ENCODE measurements around the gene ARID4B. TPM values are rescaled to one million over a fixed set of nuclear protein-coding genes. Genes with fewer than 3 reads are reported as not detected.
"Not testable (repeated sequence)": the region's sequence is repeated elsewhere in the genome, so short reads cannot be mapped to it uniquely, and the experiment has no call there.

The ARID4B gene
- polyA plus RNA-seq, 2 of the 4 experiments (the other 2 are of a cell fraction), result 14.9 to 16.0 TPM

DNA sequence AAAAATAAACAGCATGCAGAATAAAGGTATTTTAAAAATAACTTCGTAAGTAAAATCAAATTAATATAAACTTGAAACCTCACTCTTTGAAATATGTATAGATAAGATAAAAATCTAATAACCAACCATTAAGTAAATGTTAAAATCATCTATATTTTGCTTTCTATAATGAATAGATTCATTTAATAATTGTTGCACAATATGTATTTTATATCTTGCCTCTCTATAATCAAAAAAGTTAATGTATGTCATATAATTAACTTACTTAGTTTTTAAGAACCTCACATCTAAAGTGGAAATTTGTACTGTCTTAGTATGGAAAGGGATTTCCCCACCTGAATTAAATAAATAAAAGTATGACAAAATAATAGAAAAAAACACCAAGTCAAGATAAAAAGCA lies 124.6 kb downstream of the ARID4B start:
- ChIA-PET CTCF (no interaction called here), POLR2A (no interaction called here)
- Histone ChIP-seq H3K4me2 (no peak overlapping the region), H3K27ac (no peak overlapping the region), H3K4me3 (no peak overlapping the region), H3K4me1 (no peaks in the 10 kb centered on the region), H3K9me3 (no peaks in the 10 kb centered on the region)
- FAIRE-seq (no peak), ATAC-seq (no peak), DNase-seq (ENCODE audit: low read depth in 1 of 2, low spot score in 1 of 2) (no peak)
- WGBS (ENCODE audit: missing lambda C conversion rate), result 93% methylated on average over 1 of the region's 1 CpG
- TF ChIP-seq TP53 (CRISPR knock-in tag; IDR thresholded peaks at IDR 0.05) (no peak), FOXS1 (CRISPR knock-in tag; IDR thresholded peaks at IDR 0.05) (no peak), ESRRA (IDR thresholded peaks at IDR 0.05; ENCODE audit: borderline replicate concordance, low read length) (no peak), ZFP36 (IDR thresholded peaks at IDR 0.05; ENCODE audit: borderline replicate concordance, partially characterized antibody) (no peak), GATA3 (IDR thresholded peaks at IDR 0.05; ENCODE audit: borderline replicate concordance) (no peak)

GRCh38 chr1:235202447-235202846 lies 125.5 kb downstream of the ARID4B start:
- CTCF ChIA-PET; H3K27ac ChIP-seq; H3K4me1 ChIP-seq; DNase-seq (ENCODE audit: low read depth in 1 of 2, low spot score in 1 of 2); ATAC-seq; H3K4me2 ChIP-seq; FAIRE-seq; H3K4me3 ChIP-seq; H3K9me3 ChIP-seq; POLR2A ChIA-PET: not testable (repeated sequence)
- WGBS (ENCODE audit: missing lambda C conversion rate), result 93% methylated on average over 5 of the region's 5 CpGs

GRCh38 chr1:235199441-235199840 lies 128.5 kb downstream of the ARID4B start:
- POLR2A ChIA-PET, result no interaction called here
- peak; percentile 14 to 28 for DNase-seq (ENCODE audit: low read depth in 1 of 2, low spot score in 1 of 2)
- ATAC-seq, result peak; percentile 59 to 71; a peak in 3 of 6 replicates
- 66% methylated on average over 6 of the region's 6 CpGs for WGBS (ENCODE audit: missing lambda C conversion rate)
- no peak overlapping the region for H3K4me3 ChIP-seq
- no peak for FAIRE-seq
- CTCF ChIA-PET, result no interaction called here
- no peak overlapping the region for H3K27ac ChIP-seq
- TF ChIP-seq FOXS1 (CRISPR knock-in tag; IDR thresholded peaks at IDR 0.05) (no peak), HOXA7 (CRISPR knock-in tag; IDR thresholded peaks at IDR 0.05) (no peak), CBX2 (IDR thresholded peaks at IDR 0.05; ENCODE audit: borderline replicate concordance, low read depth) (no peak), FOSL2 (IDR thresholded peaks at IDR 0.05) (no peak), FOSL2 (CRISPR knock-in tag; IDR thresholded peaks at IDR 0.05) (no peak), RAD21 (conservative IDR thresholded peaks at IDR 0.05 in 1 of 2, IDR thresholded peaks at IDR 0.05 in 1 of 2) (peak; percentile 27 to 50; a peak in 3 of 5 replicates), CTCF (IDR thresholded peaks at IDR 0.05) (peak; percentile 35; the same call in 2 of the 3 replicates), POLR2AphosphoS2 (conservative IDR thresholded peaks at IDR 0.05; ENCODE audit: low read length) (no peak), ZSCAN20 (CRISPR knock-in tag; IDR thresholded peaks at IDR 0.05) (no peak)
- TF ChIP-seq, protein P1, sequence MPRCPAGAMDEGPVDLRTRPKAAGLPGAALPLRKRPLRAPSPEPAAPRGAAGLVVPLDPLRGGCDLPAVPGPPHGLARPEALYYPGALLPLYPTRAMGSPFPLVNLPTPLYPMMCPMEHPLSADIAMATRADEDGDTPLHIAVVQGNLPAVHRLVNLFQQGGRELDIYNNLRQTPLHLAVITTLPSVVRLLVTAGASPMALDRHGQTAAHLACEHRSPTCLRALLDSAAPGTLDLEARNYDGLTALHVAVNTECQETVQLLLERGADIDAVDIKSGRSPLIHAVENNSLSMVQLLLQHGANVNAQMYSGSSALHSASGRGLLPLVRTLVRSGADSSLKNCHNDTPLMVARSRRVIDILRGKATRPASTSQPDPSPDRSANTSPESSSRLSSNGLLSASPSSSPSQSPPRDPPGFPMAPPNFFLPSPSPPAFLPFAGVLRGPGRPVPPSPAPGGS (IDR thresholded peaks at IDR 0.05), result no peak
- H3K9me3 ChIP-seq, result no peaks in the 10 kb centered on the region
- H3K4me1 ChIP-seq, result no peaks in the 10 kb centered on the region
- H3K4me2 ChIP-seq, result no peak overlapping the region

DNA sequence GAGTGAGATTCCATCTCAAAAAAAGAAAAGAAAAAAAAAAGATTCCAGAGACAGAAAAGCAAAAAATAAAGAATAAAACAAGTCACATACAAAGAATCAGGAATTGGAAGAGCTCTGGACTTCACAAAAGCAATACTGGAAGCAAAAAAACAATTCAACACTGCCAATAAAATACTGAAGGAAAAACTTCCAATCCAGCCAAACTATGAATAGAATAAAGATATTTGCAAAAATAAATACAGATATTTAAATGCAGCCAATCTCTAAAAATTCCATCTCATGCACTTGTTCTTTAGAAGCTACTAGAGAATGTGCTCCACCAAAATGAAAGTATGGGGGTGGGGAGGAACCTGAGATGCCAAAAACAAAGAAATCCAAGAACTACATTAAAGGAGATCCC lies 137.5 kb downstream of the ARID4B start:
- no peak overlapping the region for H3K4me2 ChIP-seq
- DNase-seq (ENCODE audit: low read depth in 1 of 2, low spot score in 1 of 2) (no peak), FAIRE-seq (no peak), ATAC-seq (no peak)
- H3K4me3 ChIP-seq, result no peak overlapping the region
- H3K4me1 ChIP-seq, result no peaks in the 10 kb centered on the region
- CTCF ChIA-PET, result interaction anchor here (0.6 to 2.3 kb wide), 2 partner anchors 9 to 46 kb away, joined by 3 to 6 read pairs; no protein-coding TSS in a partner anchor
- no peak for TF ChIP-seq POLR2AphosphoS2 (conservative IDR thresholded peaks at IDR 0.05; ENCODE audit: low read length)
- TF ChIP-seq, protein P2, sequence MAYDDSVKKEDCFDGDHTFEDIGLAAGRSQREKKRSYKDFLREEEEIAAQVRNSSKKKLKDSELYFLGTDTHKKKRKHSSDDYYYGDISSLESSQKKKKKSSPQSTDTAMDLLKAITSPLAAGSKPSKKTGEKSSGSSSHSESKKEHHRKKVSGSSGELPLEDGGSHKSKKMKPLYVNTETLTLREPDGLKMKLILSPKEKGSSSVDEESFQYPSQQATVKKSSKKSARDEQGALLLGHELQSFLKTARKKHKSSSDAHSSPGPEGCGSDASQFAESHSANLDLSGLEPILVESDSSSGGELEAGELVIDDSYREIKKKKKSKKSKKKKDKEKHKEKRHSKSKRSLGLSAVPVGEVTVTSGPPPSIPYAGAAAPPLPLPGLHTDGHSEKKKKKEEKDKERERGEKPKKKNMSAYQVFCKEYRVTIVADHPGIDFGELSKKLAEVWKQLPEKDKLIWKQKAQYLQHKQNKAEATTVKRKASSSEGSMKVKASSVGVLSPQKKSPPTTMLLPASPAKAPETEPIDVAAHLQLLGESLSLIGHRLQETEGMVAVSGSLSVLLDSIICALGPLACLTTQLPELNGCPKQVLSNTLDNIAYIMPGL (CRISPR knock-in tag; IDR thresholded peaks at IDR 0.05; ENCODE audit: borderline replicate concordance), result no peak
- no peak for TF ChIP-seq HOXB13 (CRISPR knock-in tag; IDR thresholded peaks at IDR 0.05; ENCODE audit: low read depth)
- no peak for TF ChIP-seq E2F6 (IDR thresholded peaks at IDR 0.05; ENCODE audit: borderline replicate concordance, low read depth)
- no peak for TF ChIP-seq PHF8 (IDR thresholded peaks at IDR 0.05; ENCODE audit: borderline replicate concordance, low read depth)
- no peak for TF ChIP-seq EP300 (IDR thresholded peaks at IDR 0.05)
- TF ChIP-seq FOSB (CRISPR knock-in tag; IDR thresholded peaks at IDR 0.05), result no peak
- H3K27ac ChIP-seq, result no peak overlapping the region
- POLR2A ChIA-PET, result interaction anchor here (0.6 kb wide), 1 partner anchor 56 kb away, joined by 5 read pairs; no protein-coding TSS in a partner anchor
- no peaks in the 10 kb centered on the region for H3K9me3 ChIP-seq
